ENCODE data around the gene ABCC11. TPM values are rescaled to one million over a fixed set of nuclear protein-coding genes. Genes with fewer than 3 reads are reported as not detected.
"Not testable (repeated sequence)": the region's sequence is repeated elsewhere in the genome, so short reads cannot be mapped to it uniquely, and the experiment has no call there.

Gene ABCC11
- total and polyA plus RNA-seq, 5 experiments from 2014 or later = 0.05 to 0.26 TPM; not detected in 3

- no peak overlapping the region for H3K4me3 Mint-ChIP-seq
These were observed 59.6 kb downstream of the ABCC11 start for GRCh38 chr16:48187779-48188178.

GRCh38 chr16:48184681-48185080 is 62.7 kb downstream of the ABCC11 start:
- H3K4me3 Mint-ChIP-seq = no peak overlapping the region
- ATAC-seq (no peak), DNase-seq (no peak)
- H3K9me3 Mint-ChIP-seq = no peaks in the 10 kb centered on the region
- POLR2A ChIA-PET = no interaction called here
- H3K27ac Mint-ChIP-seq = peak overlapping the region in 1 of 10 donors; percentile 22
- H3K4me1 Mint-ChIP-seq = peaks cover 0 to 5% (median 2%) of the 10 kb centered on the region in 4 donors
- peaks cover 0 to 2% (median 0%) of the 10 kb centered on the region in 5 donors for H3K27me3 Mint-ChIP-seq
- H3K36me3 Mint-ChIP-seq = no peaks in the 10 kb centered on the region

More at GRCh38 chr16:48187779-48188178, 59.6 kb downstream of the ABCC11 start:
- H3K9me3 Mint-ChIP-seq = no peaks in the 10 kb centered on the region
- H3K4me1 Mint-ChIP-seq = peaks cover 0 to 5% (median 2%) of the 10 kb centered on the region in 4 donors
- no peaks in the 10 kb centered on the region for H3K36me3 Mint-ChIP-seq
- DNase-seq (no peak), ATAC-seq (no peak)
- no peak overlapping the region for H3K27ac Mint-ChIP-seq
- H3K27me3 Mint-ChIP-seq = peaks cover 0 to 2% (median 0%) of the 10 kb centered on the region in 5 donors
- POLR2A ChIA-PET = no interaction called here

- no peak for DNase-seq
- no peaks in the 10 kb centered on the region for H3K36me3 Mint-ChIP-seq
- H3K9me3 Mint-ChIP-seq = no peaks in the 10 kb centered on the region
- peak overlapping the region in 1 of 10 donors; percentile 45 for H3K27ac Mint-ChIP-seq
- peaks cover 0 to 6% (median 0%) of the 10 kb centered on the region in 5 donors for H3K27me3 Mint-ChIP-seq
- no peak for ATAC-seq
- peaks cover 0 to 1% (median 0%) of the 10 kb centered on the region in 4 donors for H3K4me1 Mint-ChIP-seq
- POLR2A ChIA-PET = no interaction called here
- H3K4me3 Mint-ChIP-seq = no peak overlapping the region
These were observed 64.3 kb downstream of the ABCC11 start for GRCh38 chr16:48182979-48183537.

GRCh38 chr16:48181746-48182520 is 65.4 kb downstream of the ABCC11 start:
- H3K27ac Mint-ChIP-seq, DNase-seq, H3K4me1 Mint-ChIP-seq, H3K36me3 Mint-ChIP-seq, ATAC-seq, H3K27me3 Mint-ChIP-seq, POLR2A ChIA-PET, H3K9me3 Mint-ChIP-seq, H3K4me3 Mint-ChIP-seq: not testable (repeated sequence)

GRCh38 chr16:48180868-48181480 is 66.4 kb downstream of the ABCC11 start:
- POLR2A ChIA-PET = no interaction called here
- Mint-ChIP-seq H3K27me3 (peaks cover 0 to 15% (median 13%) of the 10 kb centered on the region in 5 donors), H3K27ac (no peak overlapping the region), H3K36me3 (no peaks in the 10 kb centered on the region), H3K4me3 (no peak overlapping the region), H3K9me3 (no peaks in the 10 kb centered on the region), H3K4me1 (peaks cover 0 to 2% (median 0%) of the 10 kb centered on the region in 4 donors)
- DNase-seq (no peak), ATAC-seq (no peak)

GRCh38 chr16:48176635-48177408 is 70.5 kb downstream of the ABCC11 start:
- no peaks in the 10 kb centered on the region for H3K9me3 Mint-ChIP-seq
- H3K27ac Mint-ChIP-seq = no peak overlapping the region
- H3K27me3 Mint-ChIP-seq = peaks cover 0 to 28% (median 11%) of the 10 kb centered on the region in 5 donors
- no peak overlapping the region for H3K4me3 Mint-ChIP-seq
- DNase-seq (no peak), ATAC-seq (no peak)
- no peaks in the 10 kb centered on the region for H3K36me3 Mint-ChIP-seq
- POLR2A ChIA-PET = no interaction called here
- H3K4me1 Mint-ChIP-seq = peaks cover 0 to 2% (median 0%) of the 10 kb centered on the region in 4 donors

GRCh38 chr16:48173889-48174288 is 73.5 kb downstream of the ABCC11 start:
- Mint-ChIP-seq H3K27me3 (peaks cover 0 to 28% (median 10%) of the 10 kb centered on the region in 5 donors), H3K4me3 (no peak overlapping the region), H3K9me3 (no peaks in the 10 kb centered on the region), H3K27ac (no peak overlapping the region), H3K4me1 (peaks cover 0 to 2% (median 0%) of the 10 kb centered on the region in 4 donors), H3K36me3 (no peaks in the 10 kb centered on the region)
- DNase-seq (no peak), ATAC-seq (no peak)
- POLR2A ChIA-PET = no interaction called here

- POLR2A ChIA-PET = no interaction called here
These were observed 74.7 kb downstream of the ABCC11 start for GRCh38 chr16:48172682-48173081.

GRCh38 chr16:48169896-48170295 is 77.4 kb downstream of the ABCC11 start:
- no peaks in the 10 kb centered on the region for H3K36me3 Mint-ChIP-seq
- peaks cover under 1 to 9% (median 2%) of the 10 kb centered on the region in 5 donors for H3K27me3 Mint-ChIP-seq
- no peak overlapping the region for H3K4me3 Mint-ChIP-seq
- ATAC-seq (no peak), DNase-seq (no peak)
- no peaks in the 10 kb centered on the region for H3K9me3 Mint-ChIP-seq
- H3K4me1 Mint-ChIP-seq = peaks cover 2 to 6% (median 2%) of the 10 kb centered on the region in 4 donors
- H3K27ac Mint-ChIP-seq = peak overlapping the region in 1 of 10 donors; percentile 52
- POLR2A ChIA-PET = no interaction called here

More at GRCh38 chr16:48172682-48173081, 74.7 kb downstream of the ABCC11 start:
- no peak for ATAC-seq
- Mint-ChIP-seq H3K36me3 (no peaks in the 10 kb centered on the region), H3K9me3 (no peaks in the 10 kb centered on the region), H3K4me3 (no peak overlapping the region), H3K4me1 (peaks cover 0 to 2% (median 0%) of the 10 kb centered on the region in 4 donors), H3K27ac (no peak overlapping the region), H3K27me3 (peaks cover 0 to 28% (median 10%) of the 10 kb centered on the region in 5 donors)
- DNase-seq = no peak

GRCh38 chr16:48168075-48168474 is 79.3 kb downstream of the ABCC11 start:
- peaks cover 2 to 6% (median 3%) of the 10 kb centered on the region in 5 donors for H3K27me3 Mint-ChIP-seq

GRCh38 chr16:48166617-48167016 is 80.7 kb downstream of the ABCC11 start:
- H3K4me3 Mint-ChIP-seq, DNase-seq, POLR2A ChIA-PET, H3K36me3 Mint-ChIP-seq, H3K9me3 Mint-ChIP-seq, H3K4me1 Mint-ChIP-seq, ATAC-seq, H3K27ac Mint-ChIP-seq: not testable (repeated sequence)
- H3K27me3 Mint-ChIP-seq = peaks cover 3 to 18% (median 4%) of the 10 kb centered on the region in 5 donors

More at GRCh38 chr16:48168075-48168474, 79.3 kb downstream of the ABCC11 start:
- Mint-ChIP-seq H3K4me3 (no peak overlapping the region), H3K36me3 (no peaks in the 10 kb centered on the region), H3K27ac (no peak overlapping the region), H3K4me1 (peaks cover 4 to 8% (median 4%) of the 10 kb centered on the region in 4 donors), H3K9me3 (no peaks in the 10 kb centered on the region)
- DNase-seq = no peak
- POLR2A ChIA-PET = no interaction called here
- ATAC-seq = no peak

GRCh38 chr16:48165961-48166578 is 81.3 kb downstream of the ABCC11 start:
- H3K27ac Mint-ChIP-seq = peak overlapping the region in 1 of 10 donors; percentile 85
- no peaks in the 10 kb centered on the region for H3K9me3 Mint-ChIP-seq
- no peak for ATAC-seq
- peaks cover 3 to 22% (median 4%) of the 10 kb centered on the region in 5 donors for H3K27me3 Mint-ChIP-seq
- no peaks in the 10 kb centered on the region for H3K36me3 Mint-ChIP-seq
- POLR2A ChIA-PET = no interaction called here
- H3K4me3 Mint-ChIP-seq = no peak overlapping the region
- DNase-seq = no peak
- H3K4me1 Mint-ChIP-seq = peaks cover 4 to 8% (median 4%) of the 10 kb centered on the region in 4 donors
